Gastroesophageal sphincter (tissue), 4 donors: ENCODE data around the gene ETV6. TPM values are rescaled to one million over a fixed set of nuclear protein-coding genes. Genes with fewer than 3 reads are reported as not detected.

Source experiments
- ATAC-seq: fragments of 150-250 bp; one replicate; pipeline ENCODE4 v1.9.1; 2016; ENCODE audit warnings: mild to moderate bottlenecking, moderate library complexity
- H3K27ac ChIP-seq, 4 donors: fragments of 200-600 bp; sonication (generic) in 3 of 4; 1 replicate in 3 of 4; 2 replicates in 1 of 4; pipeline ENCODE4 v1.5.1; 2016 to 2019
- H3K27me3 ChIP-seq: fragments of 200-600 bp; sonication (generic); one replicate; pipeline ENCODE4 v1.5.1; 2019
- H3K36me3 ChIP-seq, 2 donors: fragments of 200-600 bp; sonication (generic); one replicate each; pipeline ENCODE4 v1.5.1; 2019; ENCODE audit warnings: control low read depth in 1 of 2
- H3K4me1 ChIP-seq, 3 donors: fragments of 200-600 bp; sonication (generic); 1 replicate in 2 of 3; 2 replicates in 1 of 3; pipeline ENCODE4 v1.5.1; 2016 to 2019; ENCODE audit warnings: control low read depth in 2 of 3
- H3K4me3 ChIP-seq, 2 donors: fragments of 200-600 bp; sonication (generic); one replicate each; pipeline ENCODE4 v1.5.1; 2019; ENCODE audit warnings: mild to moderate bottlenecking in 1 of 2, moderate library complexity in 1 of 2
- H3K9me3 ChIP-seq, 3 donors: fragments of 200-600 bp; sonication (generic); one replicate each; pipeline ENCODE4 v1.5.1; 2017 to 2019; ENCODE audit warnings: control low read depth in 2 of 3
- EP300 ChIP-seq: sonication (generic); formaldehyde crosslinking; IDR thresholded peaks from one replicate; pipeline ENCODE4 v1.6.1; 2017; ENCODE audit warnings: antibody characterized with exemption, mild to moderate bottlenecking
- POLR2A ChIP-seq, 2 donors: fragments of 450-650 bp; IDR thresholded peaks; one replicate each; pipeline ENCODE4 v1.6.1; 2017; ENCODE audit warnings: antibody characterized with exemption in 2 of 2, mild to moderate bottlenecking in 2 of 2, moderate library complexity in 1 of 2
- POLR2AphosphoS5 ChIP-seq: sonication (generic); formaldehyde crosslinking; IDR thresholded peaks from one replicate; pipeline ENCODE4 v1.6.1; 2017; ENCODE audit warnings: antibody characterized with exemption
- WGBS, 2 donors: methylation state at CpG; one replicate each; pipeline ENCODE4 v1.1.5; 2018; ENCODE audit warnings: low coverage in 1 of 2; 5-methylcytosine and 5-hydroxymethylcytosine counted together
- total RNA-seq, 4 donors: library from RNA; depleted of rRNA; stranded (reverse); fragments of >200 nt; gene quantifications; one replicate each; pipeline ENCODE4 v1.1.0, GENCODE V29; 2016
- TF ChIP-seq, protein P1 (sequence below), 4 experiments: fragments of 200-600 bp in 2 of 4; fragments of 450-650 bp in 2 of 4; sonication (generic) in 1 of 4; IDR thresholded peaks; one replicate each; pipeline ENCODE4 v1.5.1; 2017 to 2019; ENCODE audit warnings: antibody characterized with exemption in 4 of 4, mild to moderate bottlenecking in 2 of 4, moderate library complexity in 2 of 4

The ETV6 gene
- total RNA-seq, 4 donors from 2014 or later: 18.7 to 30.1 (median 21.1) TPM

DNA sequence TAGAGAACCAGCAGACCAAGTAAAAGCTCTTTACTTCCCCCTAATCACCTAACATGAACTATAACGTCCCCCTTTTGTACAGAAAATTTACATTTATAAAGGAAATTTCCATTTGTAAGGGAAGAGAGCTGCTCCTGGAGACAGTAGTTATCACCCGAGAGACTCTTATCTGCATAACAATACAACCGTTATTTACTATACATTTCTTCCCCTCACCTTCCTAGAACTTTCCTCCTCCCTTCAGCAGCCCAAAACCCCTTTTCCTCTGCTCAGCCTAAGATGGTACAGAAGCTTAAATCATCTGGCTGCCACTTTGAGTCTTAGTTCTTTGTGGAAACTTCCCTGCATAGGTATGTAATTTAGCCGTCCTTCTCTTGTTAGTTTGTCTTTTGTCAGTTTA is 40.4 kb upstream of the ETV6 start:
- ATAC-seq: no peak
- WGBS, 2 donors: 75 to 92% methylated on average over 4 of the region's 4 CpGs

DNA sequence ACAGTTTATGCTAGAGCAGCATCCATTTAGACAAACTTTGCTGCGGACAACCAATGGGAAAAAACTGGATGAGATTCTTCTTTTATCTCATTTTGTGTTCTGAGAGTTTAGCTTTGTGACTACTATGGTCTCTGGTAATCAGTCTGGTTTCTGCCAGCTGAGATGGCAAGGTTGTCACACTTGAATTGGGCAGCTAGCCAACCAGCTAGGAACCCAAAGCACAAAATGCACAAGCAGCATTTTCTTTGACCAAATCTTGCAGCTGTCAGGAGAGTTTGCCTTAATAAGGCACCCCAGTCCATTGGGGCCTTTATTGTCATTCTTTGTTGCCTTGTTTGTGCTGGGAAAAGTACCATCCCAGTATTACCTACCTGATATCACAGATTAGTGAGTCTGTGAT is 34.0 kb upstream of the ETV6 start:
- H3K4me1 ChIP-seq: no peaks in the 10 kb centered on the region
- TF ChIP-seq POLR2AphosphoS5: no peak
- TF ChIP-seq, protein P1, sequence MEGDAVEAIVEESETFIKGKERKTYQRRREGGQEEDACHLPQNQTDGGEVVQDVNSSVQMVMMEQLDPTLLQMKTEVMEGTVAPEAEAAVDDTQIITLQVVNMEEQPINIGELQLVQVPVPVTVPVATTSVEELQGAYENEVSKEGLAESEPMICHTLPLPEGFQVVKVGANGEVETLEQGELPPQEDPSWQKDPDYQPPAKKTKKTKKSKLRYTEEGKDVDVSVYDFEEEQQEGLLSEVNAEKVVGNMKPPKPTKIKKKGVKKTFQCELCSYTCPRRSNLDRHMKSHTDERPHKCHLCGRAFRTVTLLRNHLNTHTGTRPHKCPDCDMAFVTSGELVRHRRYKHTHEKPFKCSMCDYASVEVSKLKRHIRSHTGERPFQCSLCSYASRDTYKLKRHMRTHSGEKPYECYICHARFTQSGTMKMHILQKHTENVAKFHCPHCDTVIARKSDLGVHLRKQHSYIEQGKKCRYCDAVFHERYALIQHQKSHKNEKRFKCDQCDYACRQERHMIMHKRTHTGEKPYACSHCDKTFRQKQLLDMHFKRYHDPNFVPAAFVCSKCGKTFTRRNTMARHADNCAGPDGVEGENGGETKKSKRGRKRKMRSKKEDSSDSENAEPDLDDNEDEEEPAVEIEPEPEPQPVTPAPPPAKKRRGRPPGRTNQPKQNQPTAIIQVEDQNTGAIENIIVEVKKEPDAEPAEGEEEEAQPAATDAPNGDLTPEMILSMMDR (IDR thresholded peaks at IDR 0.05): no peak
- no peak for TF ChIP-seq POLR2A (IDR thresholded peaks at IDR 0.05)
- no peak for TF ChIP-seq EP300
- no peak overlapping the region for H3K27ac ChIP-seq
- no peaks in the 10 kb centered on the region for H3K9me3 ChIP-seq
- H3K27me3 ChIP-seq: no peaks in the 10 kb centered on the region
- no peak overlapping the region for H3K4me3 ChIP-seq
- H3K36me3 ChIP-seq: no peaks in the 10 kb centered on the region
- 88 to 100% methylated on average over 1 of the region's 1 CpG for WGBS, 2 donors
- no peak for ATAC-seq

More for the DNA sequence above, 40.4 kb upstream of the ETV6 start:
- no peak overlapping the region for H3K4me3 ChIP-seq
- no peak overlapping the region for H3K27ac ChIP-seq
- TF ChIP-seq POLR2A (IDR thresholded peaks at IDR 0.05) (no peak), EP300 (no peak), POLR2AphosphoS5 (no peak)
- TF ChIP-seq, protein P1 (IDR thresholded peaks at IDR 0.05): no peak
- no peaks in the 10 kb centered on the region for H3K27me3 ChIP-seq
- peaks cover 0 to 12% (median 0%) of the 10 kb centered on the region in 3 donors for H3K4me1 ChIP-seq
- H3K9me3 ChIP-seq: no peaks in the 10 kb centered on the region
- H3K36me3 ChIP-seq: no peaks in the 10 kb centered on the region

DNA sequence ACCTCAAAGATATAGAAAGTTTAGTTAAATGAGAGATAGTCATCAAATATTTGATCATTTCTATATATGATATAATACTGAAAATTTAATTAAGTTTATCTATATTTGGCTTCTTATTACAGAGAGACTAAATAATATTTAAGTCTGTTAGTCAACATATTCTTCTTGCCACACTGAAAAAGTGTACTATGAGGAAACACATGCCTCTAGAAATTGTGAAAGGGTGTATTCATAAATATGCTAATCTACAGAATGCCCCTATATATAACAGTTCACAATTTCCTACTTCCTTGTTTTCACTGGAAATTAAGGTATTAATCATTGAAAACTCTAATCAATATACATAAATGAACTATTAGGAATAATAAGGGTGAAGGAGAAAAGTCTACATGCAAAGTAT is 31.4 kb upstream of the ETV6 start:
- no peaks in the 10 kb centered on the region for H3K27me3 ChIP-seq
- no peaks in the 10 kb centered on the region for H3K9me3 ChIP-seq
- no peaks in the 10 kb centered on the region for H3K36me3 ChIP-seq
- no peak for ATAC-seq
- no peak for TF ChIP-seq POLR2AphosphoS5
- TF ChIP-seq, protein P1 (IDR thresholded peaks at IDR 0.05): no peak
- TF ChIP-seq POLR2A (IDR thresholded peaks at IDR 0.05): no peak
- no peak for TF ChIP-seq EP300
- H3K27ac ChIP-seq: no peak overlapping the region
- peaks cover 0 to 1% (median 0%) of the 10 kb centered on the region in 3 donors for H3K4me1 ChIP-seq
- H3K4me3 ChIP-seq: no peak overlapping the region

DNA sequence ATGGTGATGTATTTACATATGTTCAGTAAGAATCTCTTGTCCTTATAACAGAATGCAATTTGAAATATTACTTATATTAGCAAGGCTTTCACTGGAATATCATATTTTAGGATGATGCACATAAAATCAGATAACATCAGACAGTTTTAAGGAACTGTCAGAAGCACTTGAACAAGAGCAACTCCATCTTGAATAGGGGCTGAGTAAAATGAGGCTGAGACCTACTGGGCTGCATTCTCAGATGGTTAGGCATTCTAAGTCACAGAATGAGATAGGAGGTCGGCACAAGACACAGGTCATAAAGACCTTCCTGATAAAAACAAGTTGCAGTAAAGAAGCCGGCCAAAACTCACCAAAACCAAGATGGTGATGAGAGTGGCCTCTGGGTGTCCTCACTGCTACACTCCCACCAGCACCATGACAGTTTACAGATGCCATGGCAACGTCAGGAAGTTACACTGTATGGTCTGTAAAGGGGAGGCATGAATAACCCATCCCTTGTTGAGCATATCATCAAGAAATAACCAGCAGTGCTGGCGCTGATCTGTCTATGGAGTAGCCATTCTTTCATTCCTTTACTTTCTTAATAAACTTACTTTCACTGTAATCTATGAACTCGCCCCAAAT is 27.6 kb upstream of the ETV6 start:
- 60 to 81% methylated on average over 3 of the region's 5 CpGs for WGBS, 2 donors
- ATAC-seq: no peak
- Histone ChIP-seq H3K27me3 (no peaks in the 10 kb centered on the region), H3K9me3 (no peaks in the 10 kb centered on the region), H3K36me3 (no peaks in the 10 kb centered on the region), H3K27ac (no peak overlapping the region), H3K4me3 (no peak overlapping the region), H3K4me1 (peaks cover 0 to 4% (median 0%) of the 10 kb centered on the region in 3 donors)
- TF ChIP-seq, protein P1 (IDR thresholded peaks at IDR 0.05): no peak
- no peak for TF ChIP-seq EP300
- no peak for TF ChIP-seq POLR2AphosphoS5
- TF ChIP-seq POLR2A (IDR thresholded peaks at IDR 0.05): no peak

DNA sequence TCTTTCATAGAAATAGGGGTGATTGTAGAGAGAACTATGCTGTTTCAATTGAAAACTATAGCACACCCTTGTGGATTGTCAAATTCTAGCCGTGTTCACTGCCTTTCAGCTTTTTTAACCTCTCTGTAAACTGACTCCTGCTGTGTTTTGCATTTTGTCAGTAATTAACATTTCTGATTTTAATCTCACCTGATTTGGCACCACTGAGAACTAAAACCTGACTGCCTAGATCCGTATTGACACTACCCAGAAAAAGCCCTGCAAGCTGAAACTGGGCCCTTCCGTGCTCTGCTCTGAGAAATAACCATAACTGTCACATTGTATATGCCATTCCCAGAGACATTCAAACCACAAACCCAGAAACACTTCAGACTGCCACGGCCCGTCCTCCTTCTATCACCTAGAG is 26.6 kb upstream of the ETV6 start:
- Histone ChIP-seq H3K4me3 (no peak overlapping the region), H3K27ac (no peak overlapping the region), H3K9me3 (no peaks in the 10 kb centered on the region), H3K27me3 (no peaks in the 10 kb centered on the region), H3K36me3 (no peaks in the 10 kb centered on the region), H3K4me1 (peaks cover 0 to 4% (median 0%) of the 10 kb centered on the region in 3 donors)
- TF ChIP-seq, protein P1 (IDR thresholded peaks at IDR 0.05): peak in 2 of 4 experiments; percentile 8 to 29
- TF ChIP-seq EP300: no peak
- WGBS, 2 donors: 41 to 50% methylated on average over 3 to 5 of the region's 5 CpGs
- ATAC-seq: no peak
